ENCODE data around the gene TTLL6.

- TF ChIP-seq POLR2A (IDR thresholded peaks at IDR 0.05; ENCODE audit: low read depth), result no peak
- peak in 1 of 3 experiments; percentile 11 for TF ChIP-seq CTCF (IDR thresholded peaks at IDR 0.05)
- peak in 1 of 2 donors; percentile 46 for TF ChIP-seq POLR2AphosphoS5 (IDR thresholded peaks at IDR 0.05)
These were observed at the start of gene TTLL6 for GRCh38 chr17:48816774-48817590.

Data from esophagus muscularis mucosa (tissue), 3 donors.